Upper lobe of left lung (tissue), 4 donors: ENCODE data around the gene NDUFAF3.

Source experiments
- EP300 ChIP-seq, 4 donors: sonication (generic); formaldehyde crosslinking; IDR thresholded peaks; one replicate each; pipeline ENCODE4 v1.5.1; 2017; ENCODE audit warnings: antibody characterized with exemption in 4 of 4, control low read depth in 2 of 4
- POLR2A ChIP-seq, 4 donors: fragments of 450-650 bp; IDR thresholded peaks; one replicate each; pipeline ENCODE4 v1.5.1; 2016 to 2017; ENCODE audit warnings: antibody characterized with exemption in 4 of 4, mild to moderate bottlenecking in 2 of 4
- POLR2AphosphoS5 ChIP-seq, 2 donors: sonication (generic); formaldehyde crosslinking; IDR thresholded peaks; one replicate each; pipeline ENCODE4 v1.5.1; 2017; ENCODE audit warnings: antibody characterized with exemption in 2 of 2
- TF ChIP-seq, protein P1 (sequence below), 6 experiments: fragments of 450-650 bp in 4 of 6; fragments of 200-600 bp in 2 of 6; sonication (generic) in 2 of 6; IDR thresholded peaks; one replicate each; pipeline ENCODE4 v1.5.1; 2016 to 2019; ENCODE audit warnings: antibody characterized with exemption in 6 of 6

DNA sequence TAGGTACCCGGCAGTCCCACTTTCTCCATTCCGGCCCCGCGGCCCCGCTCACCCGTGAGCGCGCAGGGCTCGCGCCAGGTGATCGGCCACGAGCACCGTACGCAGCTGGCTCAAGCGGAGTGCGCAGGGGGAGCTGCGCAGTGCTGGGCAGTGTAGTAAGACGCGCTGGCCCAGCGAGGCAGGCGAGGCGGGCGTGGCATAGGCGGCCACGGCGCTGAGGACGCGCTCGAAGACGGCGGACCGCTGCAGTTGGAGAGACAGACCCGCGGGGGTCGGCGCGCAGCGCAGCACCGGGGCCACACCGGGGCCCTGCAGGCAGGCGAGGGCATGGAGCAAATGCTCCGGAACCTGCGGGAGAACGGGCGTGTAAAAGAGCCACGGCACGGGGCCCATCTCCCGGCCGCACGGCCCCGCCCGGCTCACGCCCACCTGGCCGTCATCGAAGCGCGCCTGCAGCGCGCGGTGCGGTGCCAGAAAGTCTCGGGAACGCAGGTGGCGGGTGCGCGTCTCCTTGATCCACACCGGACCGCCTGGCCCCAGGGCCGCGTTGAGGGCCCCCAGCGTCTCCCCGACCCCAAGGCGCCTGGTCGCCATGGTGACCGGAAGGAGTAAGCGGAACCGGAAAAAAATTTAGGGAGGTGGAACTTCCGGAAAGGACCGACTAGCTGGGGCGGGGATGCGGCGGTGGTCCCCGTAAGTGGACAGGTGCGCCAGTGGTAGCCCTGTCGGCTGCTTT is 3.8 kb upstream of the NDUFAF3 start, which contains the start of gene DALRD3:
- TF ChIP-seq, protein P1, sequence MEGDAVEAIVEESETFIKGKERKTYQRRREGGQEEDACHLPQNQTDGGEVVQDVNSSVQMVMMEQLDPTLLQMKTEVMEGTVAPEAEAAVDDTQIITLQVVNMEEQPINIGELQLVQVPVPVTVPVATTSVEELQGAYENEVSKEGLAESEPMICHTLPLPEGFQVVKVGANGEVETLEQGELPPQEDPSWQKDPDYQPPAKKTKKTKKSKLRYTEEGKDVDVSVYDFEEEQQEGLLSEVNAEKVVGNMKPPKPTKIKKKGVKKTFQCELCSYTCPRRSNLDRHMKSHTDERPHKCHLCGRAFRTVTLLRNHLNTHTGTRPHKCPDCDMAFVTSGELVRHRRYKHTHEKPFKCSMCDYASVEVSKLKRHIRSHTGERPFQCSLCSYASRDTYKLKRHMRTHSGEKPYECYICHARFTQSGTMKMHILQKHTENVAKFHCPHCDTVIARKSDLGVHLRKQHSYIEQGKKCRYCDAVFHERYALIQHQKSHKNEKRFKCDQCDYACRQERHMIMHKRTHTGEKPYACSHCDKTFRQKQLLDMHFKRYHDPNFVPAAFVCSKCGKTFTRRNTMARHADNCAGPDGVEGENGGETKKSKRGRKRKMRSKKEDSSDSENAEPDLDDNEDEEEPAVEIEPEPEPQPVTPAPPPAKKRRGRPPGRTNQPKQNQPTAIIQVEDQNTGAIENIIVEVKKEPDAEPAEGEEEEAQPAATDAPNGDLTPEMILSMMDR (IDR thresholded peaks at IDR 0.05) = peak in 3 of 6 experiments; percentile 5 to 16 (median 9)
- TF ChIP-seq POLR2A (IDR thresholded peaks at IDR 0.05) (peak; percentile 62 to 76 (median 69)), POLR2AphosphoS5 (IDR thresholded peaks at IDR 0.05) (peak; percentile 48 to 55), EP300 (IDR thresholded peaks at IDR 0.05) (no peak)
